Sigmoid colon (tissue), 7 donors: ENCODE results near the gene DTNA. TPM values are rescaled to one million over a fixed set of nuclear protein-coding genes. Genes with fewer than 3 reads are reported as not detected.
A peak's percentile ranks its signal among the peaks of the same experiment; 100 is the strongest.

Experiments
- DNase-seq: peaks from one replicate; pipeline ENCODE4 v3.0.0-alpha.2; 2019
- H3K27ac ChIP-seq, 4 donors: fragments of 200-600 bp; sonication (generic); one replicate each; pipeline ENCODE4 v1.5.1; 2016 to 2019; ENCODE audit warnings: mild to moderate bottlenecking in 1 of 4
- H3K27me3 ChIP-seq, 3 donors: fragments of 200-600 bp; sonication (generic); one replicate each; pipeline ENCODE4 v1.5.1; 2019; ENCODE audit warnings: mild to moderate bottlenecking in 1 of 3
- H3K36me3 ChIP-seq, 4 donors: fragments of 200-600 bp; sonication (generic); one replicate each; pipeline ENCODE4 v1.5.1; 2016 to 2019
- H3K4me1 ChIP-seq, 4 donors: fragments of 200-600 bp; sonication (generic); one replicate each; pipeline ENCODE4 v1.5.1; 2017 to 2019
- H3K4me3 ChIP-seq, 4 donors: fragments of 200-600 bp; sonication (generic); one replicate each; pipeline ENCODE4 v1.5.1; 2017 to 2019; ENCODE audit warnings: mild to moderate bottlenecking in 2 of 4, moderate library complexity in 1 of 4
- H3K9me3 ChIP-seq, 4 donors: fragments of 200-600 bp in 3 of 4; sonication (generic) in 3 of 4; one replicate each; pipeline versions ENCODE4 v1.5.1 to v1.6.1; 2013 to 2019
- CTCF ChIP-seq, 4 experiments: fragments of 450-650 bp in 3 of 4; fragments of 200-600 bp in 1 of 4; IDR thresholded peaks; one replicate each; pipeline ENCODE4 v1.5.1; 2016 to 2019; ENCODE audit warnings: antibody characterized with exemption in 4 of 4, mild to moderate bottlenecking in 3 of 4, moderate library complexity in 2 of 4
- EP300 ChIP-seq, 4 donors: sonication (generic); formaldehyde crosslinking; IDR thresholded peaks; one replicate each; pipeline ENCODE4 v1.6.1; 2017; ENCODE audit warnings: antibody characterized with exemption in 4 of 4
- POLR2A ChIP-seq, 2 donors: fragments of 450-650 bp; IDR thresholded peaks; one replicate each; pipeline ENCODE4 v1.6.1; 2016; ENCODE audit warnings: antibody characterized with exemption in 2 of 2, mild to moderate bottlenecking in 2 of 2, moderate library complexity in 2 of 2
- POLR2AphosphoS5 ChIP-seq, 4 donors: sonication (generic); formaldehyde crosslinking; IDR thresholded peaks; one replicate each; pipeline ENCODE4 v1.6.1; 2017; ENCODE audit warnings: antibody characterized with exemption in 4 of 4
- WGBS, 2 donors: extraction: QIAGEN DNeasy Blood & Tissue Kit; methylation state at CpG; one replicate each; pipeline ENCODE4 v1.1.7; 2013; 5-methylcytosine and 5-hydroxymethylcytosine counted together
- intact Hi-C: fragments of 100-400 bp; cut with DNase I; formaldehyde crosslinking; loops from one replicate; pipeline ENCODE4 v1.15.1; 2023
- polyA plus RNA-seq, 3 donors: library from polyadenylated mRNA; stranded (reverse); fragments of 200-250 nt; gene quantifications; one replicate each; pipeline ENCODE4 v1.2.3, GENCODE V29; 2013
- total RNA-seq, 4 donors: library from RNA; depleted of rRNA; stranded (reverse); fragments of >200 nt; gene quantifications; one replicate each; pipeline ENCODE4 v1.1.0, GENCODE V29; 2016
- donor health status: healthy with polysubstance abuse.
- donor health status: Bipolar disorder and iron deficiency.
- donor health status: healthy.

The DTNA gene
- total and polyA plus RNA-seq, 7 donors, result 1.4 to 140 (median 71.9) TPM

- Histone ChIP-seq H3K9me3 (no peaks in the 10 kb centered on the region), H3K27ac (peak overlapping the region in 2 of 4 donors; percentile 57 to 67), H3K4me3 (no peak overlapping the region), H3K4me1 (peaks cover 0 to 25% (median 14%) of the 10 kb centered on the region in 4 donors), H3K36me3 (no peaks in the 10 kb centered on the region), H3K27me3 (no peaks in the 10 kb centered on the region)
- intact Hi-C loops, result no loop called here
- 80 to 89% methylated on average over 3 of the region's 3 CpGs for WGBS, 2 donors
- TF ChIP-seq EP300 (IDR thresholded peaks at IDR 0.05) (no peak), CTCF (IDR thresholded peaks at IDR 0.05) (no peak), POLR2AphosphoS5 (IDR thresholded peaks at IDR 0.05) (no peak), POLR2A (IDR thresholded peaks at IDR 0.05) (no peak)
- no peak for DNase-seq
These were observed 125.4 kb downstream of the DTNA start for GRCh38 chr18:34835466-34835865.

GRCh38 chr18:34837769-34838272 is 127.7 kb downstream of the DTNA start:
- WGBS, 2 donors, result 68 to 69% methylated on average over 3 of the region's 3 CpGs
- Histone ChIP-seq H3K9me3 (no peaks in the 10 kb centered on the region), H3K36me3 (no peaks in the 10 kb centered on the region), H3K27me3 (no peaks in the 10 kb centered on the region), H3K27ac (peak overlapping the region; percentile 48 to 71 (median 65)), H3K4me3 (no peak overlapping the region), H3K4me1 (peaks cover 0 to 25% (median 14%) of the 10 kb centered on the region in 4 donors)
- no peak for TF ChIP-seq EP300 (IDR thresholded peaks at IDR 0.05)
- TF ChIP-seq POLR2AphosphoS5 (IDR thresholded peaks at IDR 0.05), result peak; percentile 30 to 65 (median 52)
- TF ChIP-seq CTCF (IDR thresholded peaks at IDR 0.05), result no peak
- no peak for TF ChIP-seq POLR2A (IDR thresholded peaks at IDR 0.05)
- DNase-seq, result peak; percentile 74
- intact Hi-C loops, result no loop called here

GRCh38 chr18:34838669-34839068 is 128.6 kb downstream of the DTNA start:
- Histone ChIP-seq H3K4me3 (no peak overlapping the region), H3K27ac (peak overlapping the region in 3 of 4 donors; percentile 63 to 71 (median 67)), H3K4me1 (peaks cover 0 to 25% (median 14%) of the 10 kb centered on the region in 4 donors), H3K9me3 (no peaks in the 10 kb centered on the region), H3K27me3 (no peaks in the 10 kb centered on the region), H3K36me3 (no peaks in the 10 kb centered on the region)
- 86 to 90% methylated on average over 5 of the region's 5 CpGs for WGBS, 2 donors
- TF ChIP-seq CTCF (IDR thresholded peaks at IDR 0.05), result no peak
- TF ChIP-seq POLR2A (IDR thresholded peaks at IDR 0.05), result no peak
- no peak for TF ChIP-seq EP300 (IDR thresholded peaks at IDR 0.05)
- no peak for TF ChIP-seq POLR2AphosphoS5 (IDR thresholded peaks at IDR 0.05)
- no peak for DNase-seq
- intact Hi-C loops, result no loop called here

- H3K36me3 ChIP-seq, result no peaks in the 10 kb centered on the region
- peaks cover 0 to 20% (median 13%) of the 10 kb centered on the region in 4 donors for H3K4me1 ChIP-seq
- 95 to 96% methylated on average over 2 of the region's 2 CpGs for WGBS, 2 donors
- no peak overlapping the region for H3K27ac ChIP-seq
- no peaks in the 10 kb centered on the region for H3K9me3 ChIP-seq
- intact Hi-C loops, result no loop called here
- no peak for TF ChIP-seq POLR2AphosphoS5 (IDR thresholded peaks at IDR 0.05)
- no peak for TF ChIP-seq POLR2A (IDR thresholded peaks at IDR 0.05)
- TF ChIP-seq CTCF (IDR thresholded peaks at IDR 0.05), result no peak
- TF ChIP-seq EP300 (IDR thresholded peaks at IDR 0.05), result no peak
- no peak for DNase-seq
- no peak overlapping the region for H3K4me3 ChIP-seq
- H3K27me3 ChIP-seq, result no peaks in the 10 kb centered on the region
These were observed 130.2 kb downstream of the DTNA start for GRCh38 chr18:34840256-34840826.

GRCh38 chr18:34841891-34842290 is 131.8 kb downstream of the DTNA start:
- Histone ChIP-seq H3K36me3 (no peaks in the 10 kb centered on the region), H3K9me3 (no peaks in the 10 kb centered on the region), H3K27me3 (no peaks in the 10 kb centered on the region), H3K27ac (no peak overlapping the region), H3K4me3 (no peak overlapping the region), H3K4me1 (peaks cover 0 to 20% (median 12%) of the 10 kb centered on the region in 4 donors)
- intact Hi-C loops, result no loop called here
- TF ChIP-seq CTCF (IDR thresholded peaks at IDR 0.05) (no peak), POLR2A (IDR thresholded peaks at IDR 0.05) (no peak)
- no peak for DNase-seq
